ENCODE data around the gene PPP4R1.
A peak's percentile ranks its signal among the peaks of the same experiment; 100 is the strongest.

The PPP4R1 gene

GRCh38 chr18:9596843-9597526, 17.4 kb downstream of the PPP4R1 start:
- no peak for DNase-seq

GRCh38 chr18:9596226-9596625, 18.1 kb downstream of the PPP4R1 start:
- no peak for DNase-seq

GRCh38 chr18:9594823-9595596, 19.3 kb downstream of the PPP4R1 start:
- DNase-seq: no peak

- no peak for DNase-seq
These were observed 26.4 kb downstream of the PPP4R1 start for GRCh38 chr18:9587924-9588323.

- no peak for DNase-seq
These were observed 27.5 kb downstream of the PPP4R1 start for GRCh38 chr18:9586814-9587213.

GRCh38 chr18:9581667-9582066, 32.7 kb downstream of the PPP4R1 start:
- DNase-seq: no peak

GRCh38 chr18:9578306-9578705, 36.1 kb downstream of the PPP4R1 start:
- no peak for DNase-seq

GRCh38 chr18:9577361-9577760, 37.0 kb downstream of the PPP4R1 start:
- no peak for DNase-seq

DNA sequence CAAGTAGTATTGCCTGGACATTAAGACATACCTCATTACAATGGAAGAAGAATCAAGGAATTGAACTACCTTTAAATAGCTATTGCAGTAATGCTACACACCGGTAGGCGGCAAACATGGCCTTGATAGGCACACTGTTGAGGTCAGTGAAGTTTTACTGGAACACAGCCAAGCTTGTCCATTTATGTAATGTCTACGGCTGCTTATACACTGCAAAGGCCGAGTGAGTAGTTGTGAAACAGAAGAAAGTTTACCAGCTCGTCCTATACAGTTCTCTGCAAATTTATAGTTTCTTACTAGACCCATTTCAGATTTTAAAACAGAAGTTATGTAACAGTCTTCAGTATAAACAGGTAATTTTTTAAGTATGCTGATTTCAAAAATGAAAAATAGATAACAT, 38.8 kb downstream of the PPP4R1 start:
- peak in 43 of 56 donors; percentile 1 to 72 (median 19) for DNase-seq

DNA sequence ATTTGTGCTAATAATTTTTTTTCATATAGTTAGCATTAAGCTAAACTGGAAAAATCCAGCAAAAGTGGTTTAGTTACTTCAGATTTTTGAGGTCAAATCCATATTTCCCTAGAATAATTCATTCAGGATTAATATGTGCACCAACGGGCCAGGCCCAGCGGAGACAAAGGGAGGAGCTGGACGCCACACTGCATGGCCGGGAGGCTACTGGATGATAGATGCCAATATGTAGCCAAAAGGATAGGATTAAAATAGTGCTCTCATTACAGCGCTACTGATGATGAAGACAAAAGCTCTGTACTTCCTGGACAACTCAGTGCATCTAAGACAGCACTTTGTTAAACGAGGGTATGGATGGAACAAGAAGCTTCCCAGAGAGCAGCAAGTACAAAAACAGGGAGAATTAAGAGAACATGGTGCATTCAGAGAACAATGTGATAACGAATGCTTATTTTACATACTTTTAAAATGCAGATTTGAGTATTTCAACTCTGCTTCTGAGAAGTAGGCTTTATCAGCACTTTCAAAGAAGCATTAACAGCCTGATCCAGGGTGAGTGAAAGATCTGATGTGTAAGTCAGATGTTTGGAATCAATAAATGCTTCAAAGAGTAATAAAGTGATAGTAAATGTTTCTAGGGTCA, 39.8 kb downstream of the PPP4R1 start:
- DNase-seq: no peak

DNA sequence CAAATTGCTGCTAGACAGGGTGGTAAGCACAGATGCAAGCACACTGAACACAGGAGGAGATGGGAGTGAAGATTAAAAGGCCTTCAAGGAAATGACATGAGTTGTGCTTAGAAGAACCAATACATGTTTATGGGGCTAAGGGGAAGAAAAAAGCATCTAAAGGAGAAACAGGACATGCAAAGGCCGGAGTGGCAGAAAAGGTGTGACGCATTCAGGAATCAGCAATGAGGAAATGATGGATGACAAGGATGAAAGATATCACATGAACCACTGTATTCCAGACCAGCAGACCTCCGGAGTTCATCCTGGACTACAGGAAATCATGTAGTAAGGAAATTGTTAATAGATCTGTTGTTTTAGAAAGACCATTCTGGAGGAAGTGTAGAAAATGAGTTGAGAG, 42.8 kb downstream of the PPP4R1 start:
- no peak for DNase-seq

DNA sequence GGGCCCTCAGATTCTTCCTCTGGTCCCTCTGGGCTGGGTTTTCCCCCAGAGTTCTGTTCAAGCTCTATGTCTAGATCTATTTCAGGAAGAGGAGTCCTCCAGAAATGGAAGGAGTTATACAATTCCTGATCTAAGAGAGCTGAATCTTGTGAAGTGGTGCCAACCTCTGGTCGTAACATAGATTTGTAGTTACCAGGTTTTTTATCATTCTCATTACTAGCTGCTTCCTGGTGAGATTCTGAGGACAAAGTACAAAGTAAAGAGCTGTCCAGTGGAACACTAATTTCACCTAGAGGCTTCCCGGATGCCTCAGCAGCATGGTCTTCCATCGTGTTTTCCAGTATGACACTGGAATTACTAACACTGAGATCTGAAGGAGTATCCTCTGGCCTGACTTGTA, 44.1 kb downstream of the PPP4R1 start:
- DNase-seq: no peak

- no peak for DNase-seq
These were observed 45.2 kb downstream of the PPP4R1 start for GRCh38 chr18:9569178-9569577.

DNA sequence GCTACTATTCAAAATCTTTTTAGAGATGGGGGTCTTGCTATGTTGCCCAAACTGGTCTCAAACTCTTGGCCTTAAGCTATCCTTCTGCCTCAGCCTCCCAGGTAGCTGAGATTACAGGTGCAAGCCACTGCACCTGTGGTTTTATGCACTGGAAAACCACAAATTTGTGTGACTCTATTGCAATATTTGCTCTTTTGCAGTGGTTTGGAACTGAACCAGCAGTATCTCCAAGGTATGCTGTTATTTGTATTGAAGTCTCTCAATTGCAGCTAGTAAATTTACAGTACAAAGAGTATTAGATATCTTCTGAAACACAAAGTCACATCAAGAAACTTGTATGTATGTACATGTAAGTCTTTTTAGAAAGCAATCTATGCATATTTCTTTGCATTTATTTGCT, 46.2 kb downstream of the PPP4R1 start:
- no peak for DNase-seq

DNA sequence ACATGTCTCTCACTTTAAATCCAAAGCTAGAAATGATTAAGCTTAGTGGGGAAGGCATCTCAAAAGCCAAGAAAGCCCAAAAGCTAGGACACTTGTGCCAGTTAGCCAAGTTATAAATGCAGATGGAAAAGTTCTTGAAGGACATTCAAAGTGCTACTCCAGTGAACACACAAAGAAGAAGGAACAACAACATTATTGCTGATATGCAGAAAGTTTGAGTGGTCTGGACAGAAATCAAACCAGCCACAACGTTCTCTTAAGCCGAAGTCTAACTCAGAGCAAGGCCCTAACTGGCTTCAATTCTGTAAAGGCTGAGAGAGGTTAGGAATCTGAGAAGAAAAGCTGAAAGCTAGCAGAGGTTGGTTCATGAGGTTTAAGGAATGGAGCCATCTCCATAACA, 49.0 kb downstream of the PPP4R1 start:
- DNase-seq: no peak

DNA sequence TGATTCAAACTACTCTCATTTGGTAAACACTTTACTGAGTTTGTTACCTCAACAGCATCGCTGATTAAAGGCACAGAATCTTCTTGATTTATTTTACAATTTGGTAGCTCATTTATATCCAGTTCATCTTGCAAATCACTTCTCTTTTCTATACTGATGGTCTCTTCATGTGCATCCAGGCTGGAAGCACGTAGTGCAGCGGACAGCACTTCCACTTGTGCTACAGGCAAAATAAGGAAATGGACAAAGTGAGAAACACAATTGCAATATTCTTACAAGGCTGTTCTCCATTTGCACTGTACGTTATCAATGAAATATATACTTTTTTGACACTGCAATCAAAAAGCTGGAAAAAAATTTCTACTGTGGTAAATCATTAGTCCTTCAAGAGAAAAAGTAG, 51.0 kb downstream of the PPP4R1 start:
- DNase-seq: peak in 1 of 56 donors; percentile 4

- DNase-seq: no peak
These were observed 51.8 kb downstream of the PPP4R1 start for GRCh38 chr18:9562584-9562983.

- DNase-seq: no peak
These were observed 52.6 kb downstream of the PPP4R1 start for GRCh38 chr18:9561759-9562158.

GRCh38 chr18:9559253-9559652, 55.1 kb downstream of the PPP4R1 start:
- DNase-seq: no peak

GRCh38 chr18:9558387-9559064, 55.8 kb downstream of the PPP4R1 start:
- no peak for DNase-seq

GRCh38 chr18:9557250-9557943, 57.0 kb downstream of the PPP4R1 start:
- DNase-seq: no peak
